ENCODE measurements around the gene HDAC7.

The HDAC7 gene

DNA sequence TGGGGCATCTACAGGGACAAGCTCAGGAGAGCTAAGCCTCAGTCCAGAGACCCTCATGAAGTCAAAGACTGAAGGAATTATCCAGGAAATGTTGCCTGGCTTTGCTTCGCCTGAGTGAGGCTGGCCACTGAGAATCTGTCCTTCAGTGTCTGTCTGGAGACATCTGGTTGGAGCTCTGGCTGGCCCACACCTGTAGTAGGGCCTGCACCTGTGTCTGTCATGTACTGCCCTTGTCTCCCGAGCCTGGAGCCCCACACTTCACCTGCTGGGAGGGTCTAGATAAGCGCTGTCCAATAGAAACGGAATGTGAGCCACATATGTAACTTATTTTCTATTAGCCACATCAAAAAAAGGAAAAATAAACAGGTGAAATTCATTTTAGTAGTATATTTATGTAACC is 9.9 kb upstream of the HDAC7 start:
- CTCF ChIA-PET, result interaction anchor here (0.9 to 28.0 kb wide), 6 partner anchors 9 to 139 kb away, joined by 3 to 1054 read pairs (median 286); partner anchors contain the start of genes ENDOU, HDAC7 and SLC48A1
- no peak for DNase-seq (ENCODE audit: low read depth, low spot score)
- POLR2A ChIA-PET, result interaction anchor here (2.4 kb wide), 1 partner anchor 9 kb away, joined by 14 read pairs; the partner anchor contains the start of gene HDAC7
- TF ChIP-seq, protein P1, sequence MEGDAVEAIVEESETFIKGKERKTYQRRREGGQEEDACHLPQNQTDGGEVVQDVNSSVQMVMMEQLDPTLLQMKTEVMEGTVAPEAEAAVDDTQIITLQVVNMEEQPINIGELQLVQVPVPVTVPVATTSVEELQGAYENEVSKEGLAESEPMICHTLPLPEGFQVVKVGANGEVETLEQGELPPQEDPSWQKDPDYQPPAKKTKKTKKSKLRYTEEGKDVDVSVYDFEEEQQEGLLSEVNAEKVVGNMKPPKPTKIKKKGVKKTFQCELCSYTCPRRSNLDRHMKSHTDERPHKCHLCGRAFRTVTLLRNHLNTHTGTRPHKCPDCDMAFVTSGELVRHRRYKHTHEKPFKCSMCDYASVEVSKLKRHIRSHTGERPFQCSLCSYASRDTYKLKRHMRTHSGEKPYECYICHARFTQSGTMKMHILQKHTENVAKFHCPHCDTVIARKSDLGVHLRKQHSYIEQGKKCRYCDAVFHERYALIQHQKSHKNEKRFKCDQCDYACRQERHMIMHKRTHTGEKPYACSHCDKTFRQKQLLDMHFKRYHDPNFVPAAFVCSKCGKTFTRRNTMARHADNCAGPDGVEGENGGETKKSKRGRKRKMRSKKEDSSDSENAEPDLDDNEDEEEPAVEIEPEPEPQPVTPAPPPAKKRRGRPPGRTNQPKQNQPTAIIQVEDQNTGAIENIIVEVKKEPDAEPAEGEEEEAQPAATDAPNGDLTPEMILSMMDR (IDR thresholded peaks at IDR 0.05; ENCODE audit: insufficient read depth, low read length, missing control alignments), result no peak
- no peak overlapping the region for H3K4me3 ChIP-seq (ENCODE audit: low read depth, low read length)

DNA sequence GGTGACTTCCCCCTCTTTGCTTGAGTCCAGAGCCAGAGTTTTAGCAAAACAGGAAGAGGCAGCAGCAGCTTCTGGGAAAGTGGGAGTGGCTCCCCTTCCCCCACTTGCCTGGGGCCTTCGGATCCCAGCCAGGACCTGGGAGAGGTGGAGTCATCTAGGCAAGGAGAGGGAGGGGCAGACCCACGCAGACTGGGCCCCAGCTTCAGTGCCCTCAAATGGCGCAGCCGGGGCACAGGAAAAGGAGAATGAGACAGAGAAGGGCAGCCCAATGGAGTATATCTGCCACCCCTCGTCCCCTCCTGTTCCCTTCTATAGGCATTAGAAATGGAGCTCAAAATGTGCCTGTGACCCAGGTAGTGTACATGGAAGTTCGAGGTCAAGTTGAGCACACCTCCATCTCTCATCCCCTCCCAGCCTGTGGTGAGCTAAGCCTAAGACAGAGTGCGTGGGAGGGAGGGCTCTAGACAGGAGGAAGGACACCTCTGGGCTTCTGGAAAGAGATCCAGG is 9.3 kb upstream of the HDAC7 start:
- no peak for DNase-seq (ENCODE audit: low read depth, low spot score)
- ChIA-PET POLR2A (interaction anchor here (0.6 to 2.4 kb wide), 3 partner anchors 9 to 11 kb away, joined by 4 to 14 read pairs (median 7); partner anchors contain the start of gene HDAC7), CTCF (interaction anchor here (0.9 to 28.0 kb wide), 8 partner anchors 10 to 139 kb away, joined by 3 to 1054 read pairs (median 81); partner anchors contain the start of genes ENDOU, HDAC7, SLC48A1 and TMEM106C)
- TF ChIP-seq, protein P1 (IDR thresholded peaks at IDR 0.05; ENCODE audit: insufficient read depth, low read length, missing control alignments), result no peak
- no peak overlapping the region for H3K4me3 ChIP-seq (ENCODE audit: low read depth, low read length)

DNA sequence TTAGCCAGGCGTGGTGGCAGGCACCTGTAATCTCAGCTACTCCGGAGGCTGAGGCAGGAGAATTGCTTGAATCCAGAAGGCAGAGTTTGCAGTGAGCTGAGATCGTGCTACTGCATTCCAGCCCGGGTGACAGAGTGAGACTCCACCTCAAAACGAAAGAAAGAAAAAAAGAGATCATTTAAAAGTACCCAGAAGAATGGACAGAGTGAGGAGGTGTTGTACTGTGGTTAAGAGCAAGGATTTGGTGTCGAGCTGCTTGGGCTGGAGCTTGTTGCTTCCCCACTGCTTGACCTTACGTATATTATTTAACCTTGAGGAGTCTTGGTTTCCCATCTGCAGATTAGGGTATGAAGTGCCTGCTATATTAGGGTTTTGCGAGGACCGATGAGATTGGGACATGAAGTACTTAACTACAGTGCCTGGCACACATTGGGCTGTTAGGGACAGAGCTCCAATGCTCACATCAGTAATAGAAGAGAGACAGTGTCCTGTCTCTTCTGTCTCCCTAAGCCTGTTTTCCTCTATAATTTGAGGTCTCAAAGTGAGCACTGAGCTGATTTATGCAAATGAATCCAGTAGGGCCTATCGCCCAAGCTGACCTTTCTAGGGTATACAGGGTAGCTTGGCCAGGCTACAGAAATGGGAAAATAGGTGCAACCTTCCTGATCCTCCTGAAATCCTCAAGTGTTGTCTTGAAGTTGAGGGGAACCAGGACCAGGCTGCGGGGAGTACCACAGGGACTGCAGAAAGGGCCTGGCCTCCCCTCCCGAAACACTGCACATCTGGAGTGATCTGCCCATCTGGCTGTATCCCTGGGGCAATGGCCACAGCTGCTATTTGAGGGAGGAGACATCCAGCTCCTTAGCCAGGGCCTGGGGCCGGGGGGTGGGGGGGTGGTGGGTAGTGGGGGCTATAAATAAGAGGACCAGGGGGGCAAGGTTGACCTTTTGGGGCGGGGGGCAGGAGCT is 8.6 kb upstream of the HDAC7 start:
- TF ChIP-seq, protein P1 (IDR thresholded peaks at IDR 0.05; ENCODE audit: insufficient read depth, low read length, missing control alignments), result no peak
- ChIA-PET POLR2A (interaction anchor here (0.6 to 2.4 kb wide), 3 partner anchors 8 to 12 kb away, joined by 4 to 14 read pairs (median 7); partner anchors contain the start of gene HDAC7), CTCF (interaction anchor here (1.0 to 28.0 kb wide), 7 partner anchors 10 to 138 kb away, joined by 3 to 1054 read pairs (median 158); partner anchors contain the start of genes ENDOU, HDAC7, SLC48A1 and TMEM106C)
- H3K4me3 ChIP-seq (ENCODE audit: low read depth, low read length), result no peak overlapping the region
- DNase-seq (ENCODE audit: low read depth, low spot score), result no peak

DNA sequence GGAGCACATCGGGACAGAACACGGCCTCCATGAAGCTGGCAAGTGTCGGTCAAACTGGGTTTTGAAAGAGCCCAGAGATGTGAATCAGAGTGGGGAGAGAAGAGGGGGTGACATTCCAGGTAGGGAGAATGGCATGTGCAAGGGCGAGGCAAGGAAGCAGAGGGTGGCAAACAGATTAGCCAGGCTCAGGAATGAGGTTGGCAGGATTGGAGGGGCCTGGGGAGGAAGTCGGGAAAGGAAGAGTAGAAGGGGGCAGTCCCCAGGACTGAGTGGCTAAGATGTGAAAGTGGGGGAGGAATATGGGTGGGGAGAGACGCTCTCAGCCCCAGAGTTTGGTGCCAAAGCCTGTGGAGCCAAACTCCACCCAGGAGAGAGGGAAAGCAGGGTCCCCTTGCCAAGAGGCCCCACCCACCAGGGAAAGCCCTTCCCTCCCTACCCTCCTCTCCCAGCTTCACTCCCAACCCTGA is 5.5 kb upstream of the HDAC7 start:
- TF ChIP-seq, protein P1 (IDR thresholded peaks at IDR 0.05; ENCODE audit: insufficient read depth, low read length, missing control alignments), result no peak
- DNase-seq (ENCODE audit: low read depth, low spot score), result no peak
- CTCF ChIA-PET, result interaction anchor here (0.8 to 28.0 kb wide), 4 partner anchors 13 to 97 kb away, joined by 3 to 1054 read pairs (median 454); partner anchors contain the start of genes ENDOU and HDAC7
- no peak overlapping the region for H3K4me3 ChIP-seq (ENCODE audit: low read depth, low read length)
- POLR2A ChIA-PET, result no interaction called here

DNA sequence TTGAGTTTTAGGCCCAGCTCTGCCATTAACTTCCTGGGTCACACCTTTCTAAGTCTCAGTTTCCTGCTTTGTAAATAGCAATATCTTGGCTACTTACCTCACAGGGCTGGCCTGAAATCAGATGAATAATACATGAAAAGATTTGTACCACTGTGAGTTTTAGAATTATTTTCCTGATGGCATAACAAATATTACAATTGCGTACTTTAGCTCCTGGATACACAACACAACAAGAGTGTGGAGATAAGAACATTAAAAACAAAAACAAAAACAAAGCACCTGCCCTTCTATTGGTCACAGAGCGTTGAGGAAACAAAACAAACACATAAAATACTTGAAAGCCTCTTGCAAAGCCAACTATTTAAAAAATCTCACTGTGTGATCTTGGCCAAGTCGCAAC is 4.9 kb upstream of the HDAC7 start:
- no peak for DNase-seq (ENCODE audit: low read depth, low spot score)
- H3K4me3 ChIP-seq (ENCODE audit: low read depth, low read length), result no peak overlapping the region
- TF ChIP-seq, protein P1 (IDR thresholded peaks at IDR 0.05; ENCODE audit: insufficient read depth, low read length, missing control alignments), result no peak
- CTCF ChIA-PET, result interaction anchor here (0.8 to 21.1 kb wide), 3 partner anchors 14 to 45 kb away, joined by 3 to 751 read pairs (median 158); partner anchors contain the start of gene HDAC7
- POLR2A ChIA-PET, result no interaction called here
